T-helper 22 cell (primary cell): Measurements from ENCODE around the gene RELB.
"Not testable (repeated sequence)": the region's sequence is repeated elsewhere in the genome, so short reads cannot be mapped to it uniquely, and the experiment has no call there.

Experiments
- DNase-seq: peaks from one replicate; pipeline ENCODE4 v3.0.0-alpha.2; 2020; ENCODE audit warnings: low read depth

Gene RELB

DNA sequence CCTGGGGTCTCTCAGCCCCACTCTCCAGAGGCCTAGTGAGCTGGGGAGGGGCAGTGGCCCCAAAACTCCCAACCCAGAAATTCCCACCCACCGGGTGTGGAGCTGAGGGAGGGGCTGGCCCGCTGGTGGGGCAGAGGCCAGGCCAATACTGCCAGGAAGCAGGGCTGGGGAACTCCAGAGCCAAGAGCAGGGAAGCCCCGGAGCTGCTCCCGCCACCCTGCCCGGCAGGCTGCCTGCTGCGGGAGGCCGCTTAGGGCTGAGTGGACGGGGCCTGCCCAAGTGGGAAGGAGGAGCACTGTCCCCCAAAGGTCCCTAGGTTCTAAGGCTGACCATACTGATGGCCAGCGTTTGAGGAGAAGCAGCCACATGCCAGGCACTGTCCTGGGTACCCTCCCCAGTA is 13.0 kb upstream of the RELB start:
- DNase-seq = no peak

DNA sequence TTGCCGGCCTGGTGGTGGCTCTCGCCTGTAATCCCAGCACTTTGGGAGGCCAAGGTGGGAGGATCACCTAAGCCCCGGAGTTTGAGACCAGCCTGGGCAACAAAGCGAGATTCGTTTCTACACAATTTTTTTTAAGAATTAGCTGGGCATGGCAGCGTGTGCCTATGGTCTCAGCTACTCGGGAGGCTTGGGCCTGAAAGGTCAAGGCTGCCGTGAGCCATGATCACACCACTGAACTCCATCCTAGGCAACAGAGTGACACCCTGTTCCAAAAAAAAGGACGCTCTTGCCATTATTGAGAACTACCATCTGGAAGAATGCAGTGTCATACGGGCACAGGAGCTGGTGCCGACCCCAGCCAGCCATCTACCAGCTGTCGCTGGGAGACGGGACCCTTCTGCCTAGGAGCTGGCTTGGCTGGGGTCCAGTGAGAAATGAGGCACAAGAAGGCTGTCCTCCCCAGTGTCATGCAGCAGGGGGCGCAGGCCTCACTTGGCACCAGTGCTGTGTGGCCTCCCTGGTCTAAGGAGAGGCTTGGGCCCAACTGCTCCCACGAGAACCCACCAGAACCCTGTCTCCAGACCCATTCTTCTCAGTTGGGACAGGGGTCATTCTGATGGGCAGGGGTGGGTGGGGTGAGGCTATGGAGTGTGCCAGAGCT is 12.2 kb upstream of the RELB start:
- DNase-seq = peak; percentile 29

DNA sequence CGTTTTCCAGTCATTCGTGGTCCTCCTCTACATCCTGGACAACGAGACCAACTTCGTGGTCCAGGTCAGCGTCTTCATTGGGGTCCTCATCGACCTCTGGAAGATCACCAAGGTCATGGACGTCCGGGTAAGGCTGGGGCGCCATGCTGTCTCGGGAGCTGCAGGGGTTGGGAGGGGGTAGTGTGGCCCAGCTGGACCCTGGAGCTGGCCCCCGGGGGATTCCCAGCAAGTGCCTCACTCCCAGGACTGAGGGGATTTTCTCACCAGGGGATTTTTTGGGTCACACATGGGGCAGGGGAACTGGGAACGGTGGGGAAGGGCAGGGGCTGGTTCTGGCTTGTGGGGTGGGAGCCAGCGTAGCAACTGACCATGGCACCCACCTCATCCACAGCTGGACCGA is 10.8 kb upstream of the RELB start:
- DNase-seq = no peak

DNA sequence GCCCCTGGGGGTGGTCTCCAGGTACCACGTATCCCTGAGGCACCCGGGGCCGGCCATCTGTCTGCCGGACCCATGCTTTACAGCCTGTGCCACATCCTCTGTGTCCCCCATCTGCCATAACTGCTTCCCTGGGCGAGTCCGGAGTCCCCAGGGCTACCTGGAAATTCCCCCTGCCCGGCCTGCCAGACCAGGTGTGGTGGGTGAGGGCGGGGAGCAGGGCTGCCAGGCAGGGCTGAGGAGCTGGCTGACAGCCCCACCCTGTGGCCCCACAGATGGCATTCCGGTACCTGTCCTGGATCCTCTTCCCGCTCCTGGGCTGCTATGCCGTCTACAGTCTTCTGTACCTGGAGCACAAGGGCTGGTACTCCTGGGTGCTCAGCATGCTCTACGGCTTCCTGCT is 10.3 kb upstream of the RELB start:
- no peak for DNase-seq

DNA sequence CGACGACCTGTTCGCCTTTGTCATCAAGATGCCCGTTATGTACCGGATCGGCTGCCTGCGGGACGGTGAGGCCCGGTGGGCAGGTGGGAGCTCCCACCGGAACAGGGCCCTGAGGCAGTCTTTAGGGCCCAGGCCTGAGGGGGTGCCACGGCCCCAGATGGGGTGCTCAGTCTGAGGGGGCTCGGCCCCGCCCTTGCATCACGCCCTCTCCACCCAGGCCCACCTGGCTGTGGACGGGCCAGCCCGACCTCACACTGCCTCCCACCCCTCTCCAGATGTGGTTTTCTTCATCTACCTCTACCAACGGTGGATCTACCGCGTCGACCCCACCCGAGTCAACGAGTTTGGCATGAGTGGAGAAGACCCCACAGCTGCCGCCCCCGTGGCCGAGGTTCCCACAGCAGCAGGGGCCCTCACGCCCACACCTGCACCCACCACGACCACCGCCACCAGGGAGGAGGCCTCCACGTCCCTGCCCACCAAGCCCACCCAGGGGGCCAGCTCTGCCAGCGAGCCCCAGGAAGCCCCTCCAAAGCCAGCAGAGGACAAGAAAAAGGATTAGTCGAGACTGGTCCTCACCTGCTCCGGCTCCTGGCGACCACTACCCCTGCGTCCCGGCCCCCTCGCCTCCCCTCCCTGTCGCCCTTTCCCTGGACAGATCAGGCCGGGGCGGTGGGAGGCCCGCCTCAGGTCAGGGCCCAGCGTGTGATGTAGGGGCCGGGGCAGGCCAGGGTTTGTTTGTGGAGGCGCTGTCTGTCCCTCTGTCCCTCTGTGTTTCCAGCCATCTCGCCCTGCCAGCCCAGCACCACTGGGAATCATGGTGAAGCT is 8.7 kb upstream of the RELB start:
- DNase-seq = no peak

DNA sequence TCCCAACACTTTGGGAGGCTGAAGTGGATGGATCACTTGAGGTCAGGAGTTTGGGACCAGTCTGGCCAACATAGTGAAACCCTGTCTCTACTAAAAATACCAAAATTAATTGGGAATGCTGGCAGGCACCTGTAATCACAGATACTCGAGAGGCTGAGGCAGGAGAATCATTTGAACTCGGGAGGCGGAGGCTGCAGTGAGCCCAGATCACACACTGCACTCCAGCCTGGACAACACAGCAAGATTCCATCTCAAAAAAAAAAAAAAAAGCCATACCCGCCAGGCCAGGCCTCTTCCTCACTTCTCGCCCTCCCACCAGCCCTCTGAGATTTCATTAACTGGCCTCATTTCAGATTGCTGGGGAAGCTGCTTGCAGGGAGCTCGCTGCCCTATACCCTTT is 7.7 kb upstream of the RELB start:
- DNase-seq = no peak

DNA sequence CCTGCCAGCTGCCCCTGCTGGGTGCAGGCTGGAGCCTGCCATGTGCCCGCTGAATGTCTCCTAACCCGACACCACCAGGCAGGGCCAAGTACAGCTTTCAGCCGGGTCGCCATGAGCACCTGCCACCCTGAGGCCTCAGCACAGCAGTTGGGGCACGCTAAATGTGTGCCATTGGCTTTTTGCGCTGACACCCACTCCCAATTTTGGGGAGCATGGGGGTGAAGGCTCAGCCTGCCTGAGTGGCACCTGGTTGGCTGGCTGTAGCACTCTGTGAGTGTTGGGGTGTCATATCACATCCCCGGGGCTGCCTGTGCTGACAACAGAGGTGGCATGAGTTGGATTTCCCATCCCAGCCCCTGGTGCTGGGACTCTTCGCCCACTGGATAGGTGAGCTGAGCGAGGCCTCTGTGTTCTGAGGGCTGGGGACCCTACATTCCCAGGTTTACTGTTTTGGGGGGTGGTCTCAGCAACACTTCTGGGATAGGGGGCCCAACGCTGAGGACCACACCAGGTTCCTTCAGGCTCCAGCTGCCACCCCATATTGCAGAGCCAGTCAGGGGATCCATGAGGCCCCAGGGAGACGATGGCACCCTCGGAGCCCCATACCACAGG is 7.2 kb upstream of the RELB start:
- DNase-seq = no peak

DNA sequence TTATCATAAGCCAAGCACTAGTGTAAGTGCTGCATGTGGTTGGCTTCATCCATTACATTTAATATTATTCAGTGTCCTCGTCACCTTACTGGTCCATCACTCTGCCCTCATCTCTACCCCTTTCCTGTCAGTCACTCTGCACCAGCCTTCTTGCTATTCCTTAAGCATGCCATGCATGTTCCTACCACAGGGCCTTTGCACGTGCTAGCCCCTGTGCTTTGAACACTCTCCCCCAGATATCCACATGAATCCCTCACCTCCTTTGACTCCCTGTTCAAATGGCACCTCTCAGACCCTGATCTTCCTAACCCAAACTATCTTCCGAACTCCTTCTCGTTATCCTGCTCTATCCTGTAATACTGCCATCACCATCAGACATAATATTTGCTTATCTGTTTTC is 3.2 kb upstream of the RELB start:
- no peak for DNase-seq

DNA sequence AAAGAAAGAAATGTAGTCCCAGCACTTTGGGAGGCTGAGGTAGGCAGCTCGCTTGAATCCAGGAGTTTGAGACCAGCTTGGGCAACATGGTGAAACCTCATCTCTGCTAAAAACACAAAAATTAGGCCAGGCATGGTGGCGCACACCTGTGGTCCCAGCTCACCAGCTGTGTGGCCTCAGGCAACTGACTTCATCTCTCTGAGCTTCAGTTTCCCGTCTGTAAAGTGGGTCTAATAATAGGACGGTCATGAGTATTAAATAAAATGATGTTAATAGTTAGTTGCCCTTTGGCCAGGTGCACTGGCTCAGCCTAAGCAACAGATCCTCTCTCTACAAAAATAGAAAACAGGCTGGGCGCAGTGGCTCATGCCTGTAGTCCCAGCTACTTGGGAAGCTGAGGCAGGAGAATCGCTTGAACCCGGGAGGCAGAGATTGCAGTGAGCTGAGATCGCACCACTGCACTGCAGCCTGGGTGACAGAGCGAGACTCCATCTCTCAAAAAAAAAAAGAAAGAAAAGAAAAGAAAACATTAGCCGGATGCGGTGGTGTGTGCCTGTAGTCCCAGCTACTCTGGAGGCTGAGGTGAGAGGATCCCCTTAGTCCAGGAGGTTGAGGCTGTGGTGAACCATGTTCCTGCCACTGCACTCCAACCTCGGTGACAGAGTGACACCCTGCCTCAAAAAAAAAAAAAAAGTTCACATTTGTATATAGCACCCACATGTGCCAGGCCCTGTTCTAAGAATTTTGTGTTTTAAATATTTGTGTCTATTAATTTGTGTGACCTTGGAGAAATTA is 1.9 kb upstream of the RELB start:
- DNase-seq = not testable (repeated sequence)

DNA sequence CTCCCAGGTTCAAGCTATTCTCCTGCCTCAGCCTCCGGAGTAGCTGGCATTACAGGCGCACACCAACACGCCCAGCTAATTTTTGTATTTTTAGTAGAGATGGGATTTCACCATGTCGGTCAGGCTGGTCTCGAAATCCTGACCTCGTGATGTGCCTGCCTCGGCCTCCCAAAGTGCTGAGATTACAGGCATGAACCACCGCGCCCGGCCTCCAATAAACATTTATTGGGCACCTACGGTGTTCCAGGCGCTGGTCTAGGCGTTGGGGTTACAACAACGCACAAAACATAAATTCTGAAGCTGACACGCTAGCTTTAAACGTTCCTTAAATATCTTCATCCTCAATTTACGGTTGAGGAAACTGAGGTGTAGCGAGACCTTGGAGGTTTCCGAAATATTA is 599 bp upstream of the RELB start:
- not testable (repeated sequence) for DNase-seq

DNA sequence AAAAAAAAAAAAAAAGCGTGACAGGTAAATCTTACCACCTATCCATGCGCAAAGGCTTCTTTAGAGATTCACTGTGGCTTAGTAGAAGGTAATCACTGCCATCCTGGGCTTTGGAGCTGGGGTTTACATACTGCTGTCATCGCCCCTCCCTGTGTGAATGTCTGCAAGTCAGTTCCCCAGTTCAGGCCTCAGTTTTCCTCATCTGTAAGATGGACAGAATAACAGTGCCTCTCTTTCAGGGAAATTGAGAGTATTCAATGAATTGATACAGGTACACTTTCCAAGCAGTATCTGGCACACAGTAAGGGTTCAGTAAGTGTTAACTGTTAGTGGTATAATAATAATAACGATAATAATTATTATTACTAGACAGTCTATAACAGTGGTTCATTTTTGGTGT is 2.2 kb downstream of the RELB start:
- DNase-seq = no peak

DNA sequence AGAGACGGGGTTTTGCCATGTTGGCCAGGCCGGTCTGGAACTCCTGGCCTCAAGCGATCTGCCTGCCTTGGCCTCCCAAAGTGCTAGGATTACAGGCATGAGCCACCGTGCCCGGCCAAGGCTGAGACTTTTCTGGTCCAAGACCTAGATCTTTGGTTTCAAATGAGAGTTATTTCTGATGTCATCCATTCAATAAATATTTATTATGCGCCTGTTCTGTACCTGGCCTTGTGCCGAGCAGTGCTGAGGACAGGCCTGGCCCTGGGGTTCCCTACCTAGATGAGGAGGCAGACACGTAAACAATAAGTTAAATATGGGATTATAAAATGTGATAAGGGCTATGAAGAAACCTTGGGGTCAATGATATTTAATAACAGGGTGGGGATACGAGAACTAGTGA is 4.5 kb downstream of the RELB start:
- no peak for DNase-seq

DNA sequence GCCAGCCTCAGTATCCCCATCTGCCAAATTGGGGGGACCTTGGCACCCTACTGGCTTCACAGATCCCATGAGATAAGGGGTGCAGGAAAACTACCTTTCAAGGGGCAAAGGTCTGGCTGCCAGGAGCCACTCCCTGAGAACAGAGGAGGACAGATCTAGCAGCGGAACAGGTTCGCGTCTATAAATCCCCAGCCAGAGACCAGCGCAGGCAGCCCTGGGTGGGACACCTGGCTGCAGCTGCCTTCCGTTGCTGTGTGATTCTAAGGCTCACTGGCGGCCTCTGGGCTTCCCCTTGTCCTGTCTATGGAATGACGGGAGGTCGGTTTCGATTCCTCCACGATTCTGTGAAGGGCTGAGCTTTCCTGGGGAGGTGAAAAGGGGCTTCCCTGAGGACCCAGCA is 7.3 kb downstream of the RELB start:
- no peak for DNase-seq

DNA sequence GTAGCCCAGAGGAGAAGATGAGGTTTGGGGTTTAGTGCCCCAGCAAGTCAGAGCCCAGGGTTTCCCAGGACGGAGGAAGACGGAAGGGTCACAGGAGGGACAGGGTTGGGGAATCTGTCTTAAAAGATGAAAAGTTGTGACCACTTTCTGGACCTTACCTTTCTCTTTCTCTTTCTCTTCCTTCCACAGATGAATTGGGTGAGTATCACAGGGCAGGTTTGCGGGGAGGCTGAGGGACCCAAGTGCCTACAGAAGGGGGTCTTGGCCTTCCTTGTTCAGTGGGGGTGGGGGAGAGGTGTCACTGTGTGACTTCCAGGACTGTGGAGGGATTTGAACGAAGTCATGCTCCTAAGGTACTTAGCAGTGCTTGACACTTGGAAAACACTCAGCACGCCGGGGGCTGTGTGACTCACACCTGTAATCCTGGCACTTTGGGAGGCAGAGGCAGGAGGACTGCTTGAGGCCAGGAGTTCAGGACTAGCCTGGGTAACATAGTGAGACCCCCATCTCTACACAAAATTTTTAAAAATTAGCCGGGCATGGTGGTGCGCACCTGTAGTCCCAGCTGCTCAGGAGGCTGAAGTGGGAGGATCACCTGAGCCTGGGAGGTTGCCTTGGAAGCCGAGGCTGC is 8.5 kb downstream of the RELB start:
- DNase-seq = no peak

DNA sequence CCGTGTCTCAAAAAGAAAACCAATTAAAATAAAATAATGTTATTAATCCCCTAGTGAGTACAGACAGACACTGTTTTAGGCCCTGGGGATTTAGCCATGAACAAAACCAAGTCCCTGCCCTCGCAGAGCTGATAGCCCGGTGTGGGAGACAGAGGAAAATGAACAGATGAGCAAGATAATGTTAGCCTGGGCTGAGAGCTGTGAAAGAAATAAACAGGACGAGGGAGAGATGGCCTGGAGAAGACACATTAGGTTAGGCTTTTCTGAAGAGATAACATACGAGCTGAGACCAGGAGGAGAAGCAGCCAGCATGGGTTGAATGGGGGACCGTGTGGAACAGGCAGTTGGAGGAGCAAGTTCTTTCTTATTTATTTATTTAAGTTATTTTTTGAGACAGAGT is 9.0 kb downstream of the RELB start:
- DNase-seq = no peak

DNA sequence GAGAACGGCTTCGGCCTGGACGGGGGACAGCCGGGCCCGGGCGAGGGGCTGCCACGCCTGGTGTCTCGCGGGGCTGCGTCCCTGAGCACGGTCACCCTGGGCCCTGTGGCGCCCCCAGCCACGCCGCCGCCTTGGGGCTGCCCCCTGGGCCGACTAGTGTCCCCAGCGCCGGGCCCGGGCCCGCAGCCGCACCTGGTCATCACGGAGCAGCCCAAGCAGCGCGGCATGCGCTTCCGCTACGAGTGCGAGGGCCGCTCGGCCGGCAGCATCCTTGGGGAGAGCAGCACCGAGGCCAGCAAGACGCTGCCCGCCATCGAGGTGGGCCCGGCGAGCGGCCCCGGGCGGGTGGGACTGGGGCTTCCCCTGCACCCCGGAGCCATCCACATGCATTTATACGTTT is 10.7 kb downstream of the RELB start:
- no peak for DNase-seq

DNA sequence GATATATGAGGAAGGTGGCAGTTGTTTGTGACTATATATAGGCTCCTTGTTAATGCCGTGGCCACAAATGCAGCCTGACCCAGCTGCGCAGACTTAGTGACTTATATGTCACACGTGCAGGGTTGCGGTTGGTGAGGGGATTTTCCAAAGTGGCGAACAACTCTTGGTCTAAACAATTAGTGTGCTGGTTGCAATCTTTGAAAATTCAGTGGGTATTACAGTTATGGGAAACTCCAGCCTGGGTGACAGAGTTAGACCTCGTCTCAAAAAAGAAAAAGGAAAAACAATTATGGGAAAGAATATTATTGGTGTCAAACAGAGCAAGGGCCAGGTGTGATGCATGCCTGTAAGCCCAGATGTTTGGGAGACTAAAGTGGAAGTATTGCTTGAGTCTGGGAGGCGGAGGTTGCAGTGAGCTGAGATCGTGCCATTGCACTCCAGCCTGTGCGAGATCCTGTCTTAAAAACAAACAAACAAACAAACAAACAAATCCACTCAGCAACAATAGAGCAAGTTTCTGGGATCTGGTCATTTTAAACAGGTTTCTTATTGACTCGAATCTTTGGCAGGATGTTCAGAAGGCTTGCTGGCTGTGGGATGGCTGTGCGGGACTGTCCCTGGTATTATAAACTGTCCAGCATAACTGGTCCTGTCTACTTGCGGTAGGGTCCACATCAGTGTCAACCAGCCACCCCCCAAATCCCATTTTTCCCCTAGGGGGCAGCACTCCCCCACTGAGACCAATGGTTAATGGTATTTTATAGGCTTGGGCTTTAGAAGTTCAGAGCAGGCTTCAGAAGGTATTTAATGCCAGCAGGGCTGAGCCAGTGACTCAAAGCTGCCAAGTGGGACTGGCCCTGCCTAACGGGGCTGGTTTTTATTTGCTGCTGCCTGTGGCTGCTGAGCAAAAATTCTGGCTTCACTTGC is 15.4 kb downstream of the RELB start:
- DNase-seq = peak; percentile 87

DNA sequence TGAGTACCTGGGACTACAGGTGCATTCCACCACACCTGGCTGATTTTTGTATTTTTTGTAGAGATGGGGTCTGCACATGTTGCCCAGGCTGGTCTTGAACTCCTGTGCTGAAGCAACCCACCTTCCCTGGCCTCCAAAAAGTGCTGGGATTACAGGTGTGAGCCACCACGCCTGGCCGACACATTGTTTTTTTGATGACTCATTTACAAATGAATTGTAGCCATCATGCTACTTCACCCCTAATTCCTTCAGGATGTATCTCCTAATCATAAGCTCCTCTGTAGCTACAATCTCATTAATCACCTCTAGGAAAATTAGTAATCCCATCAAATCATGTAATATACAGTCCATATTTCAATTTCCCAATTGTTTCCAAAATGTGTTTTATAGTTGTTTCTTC is 17.9 kb downstream of the RELB start:
- DNase-seq = no peak

DNA sequence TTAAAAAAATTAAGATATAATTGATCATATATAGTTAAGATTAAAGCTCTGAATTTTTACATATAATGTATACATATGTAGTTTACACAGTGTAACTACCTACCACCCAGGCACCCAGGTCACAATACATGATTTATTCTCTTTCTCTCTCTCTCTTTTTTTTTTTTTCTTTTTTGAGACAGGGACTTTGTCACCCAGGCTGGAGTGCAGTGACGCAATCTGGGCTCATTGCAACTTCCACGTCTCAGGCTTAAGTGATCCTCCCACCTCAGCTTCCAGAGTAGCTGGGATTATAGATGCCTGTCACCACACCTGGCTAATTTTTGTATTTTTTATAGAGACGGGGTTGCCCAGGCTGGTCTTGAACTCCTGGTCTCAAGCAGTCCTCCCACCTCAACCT is 18.8 kb downstream of the RELB start:
- no peak for DNase-seq

DNA sequence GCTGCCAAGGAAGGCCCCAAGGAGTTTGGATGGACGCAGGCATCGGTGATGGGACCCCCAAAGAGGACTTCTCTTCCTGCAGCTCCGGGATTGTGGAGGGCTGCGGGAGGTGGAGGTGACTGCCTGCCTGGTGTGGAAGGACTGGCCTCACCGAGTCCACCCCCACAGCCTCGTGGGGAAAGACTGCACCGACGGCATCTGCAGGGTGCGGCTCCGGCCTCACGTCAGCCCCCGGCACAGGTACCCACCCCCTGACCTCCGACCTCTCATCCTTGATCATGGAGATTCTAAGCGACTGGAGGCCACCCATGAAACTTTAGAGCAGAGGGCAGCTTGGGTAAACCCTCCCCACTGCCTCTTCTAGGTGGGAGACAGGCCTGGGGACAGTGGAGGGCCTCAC is 20.7 kb downstream of the RELB start:
- no peak for DNase-seq

DNA sequence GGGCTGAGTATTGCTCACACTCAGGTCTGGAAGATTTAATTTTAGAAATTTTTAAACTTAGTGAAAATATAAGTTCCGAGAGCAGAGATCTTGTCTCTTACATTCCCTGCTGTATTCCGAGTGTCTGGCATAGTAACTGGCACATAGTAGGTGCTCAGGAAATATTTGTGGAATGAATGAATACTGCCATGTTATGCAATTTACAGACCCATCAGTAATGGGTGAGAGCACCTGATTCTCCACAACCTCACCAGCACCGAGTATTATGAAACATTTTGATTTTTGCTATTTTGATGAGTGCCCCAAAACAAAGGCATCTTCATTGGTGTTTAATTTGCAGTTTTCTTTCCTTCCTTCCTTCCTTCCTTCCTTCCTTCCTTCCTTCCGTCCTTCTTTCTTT is 21.8 kb downstream of the RELB start:
- no peak for DNase-seq
